Calu3 (cell line): ENCODE measurements around the gene PWWP2B. TPM values are rescaled to one million over a fixed set of nuclear protein-coding genes. Genes with fewer than 3 reads are reported as not detected.

ENCODE experiments used
- BruUV-seq: library from RNA; stranded (reverse); fragments of 400-500 nt; replicated peaks from 2 replicates; lab custom pipeline; 2021; lab: Mats Ljungman, UMichigan
- CTCF ChIA-PET: fragments of 300-600 bp; sonication (Branson Sonifier 250); formaldehyde crosslinking; loops from one replicate; lab custom pipeline; 2022; ENCODE audit warnings: antibody characterized with exemption; lab: Charles Lee
- DNase-seq: peaks from one replicate; pipeline ENCODE4 v3.0.0; 2022
- H3K27ac Mint-ChIP-seq: one replicate; pipeline ENCODE4 v1.8.0; 2022; ENCODE audit warnings: mixed read lengths; ENCODE audit not compliant: unreplicated experiment
- H3K27me3 Mint-ChIP-seq: one replicate; pipeline ENCODE4 v1.8.0; 2022; ENCODE audit warnings: mixed read lengths; ENCODE audit not compliant: unreplicated experiment
- H3K36me3 Mint-ChIP-seq: one replicate; pipeline ENCODE4 v1.8.0; 2022; ENCODE audit warnings: mild to moderate bottlenecking, moderate library complexity, mixed read lengths; ENCODE audit not compliant: insufficient read depth, unreplicated experiment
- H3K4me1 Mint-ChIP-seq: one replicate; pipeline ENCODE4 v1.8.0; 2022; ENCODE audit warnings: mild to moderate bottlenecking, low read depth, mixed read lengths; ENCODE audit not compliant: unreplicated experiment
- H3K4me3 Mint-ChIP-seq: one replicate; pipeline ENCODE4 v1.8.0; 2022; ENCODE audit warnings: mild to moderate bottlenecking, low read depth, moderate library complexity, mixed read lengths; ENCODE audit not compliant: unreplicated experiment
- H3K9me3 Mint-ChIP-seq: one replicate; pipeline ENCODE4 v1.8.0; 2022; ENCODE audit warnings: low read depth, mixed read lengths; ENCODE audit not compliant: unreplicated experiment
- CTCF ChIP-seq: fragments of 200-600 bp; IDR thresholded peaks from one replicate; pipeline ENCODE4 v1.8.0; 2022; ENCODE audit warnings: antibody characterized with exemption; ENCODE audit not compliant: unreplicated experiment
- intact Hi-C: fragments of 100-400 bp; cut with micrococcal nuclease; formaldehyde crosslinking; loops from one replicate; pipeline ENCODE4 v1.10.0; 2022; ENCODE audit not compliant: unreplicated experiment
- total RNA-seq: library from RNA; stranded (reverse); gene quantifications from 2 replicates; pipeline ENCODE4 v1.2.3, GENCODE V29; 2022

The PWWP2B gene
- total RNA-seq, 1 experiment from 2014 or later, result 12.9 TPM

- Mint-ChIP-seq H3K9me3 (no peaks in the 10 kb centered on the region), H3K27ac (no peak overlapping the region), H3K4me1 (peaks cover 6% of the 10 kb centered on the region), H3K36me3 (peaks cover 9% of the 10 kb centered on the region), H3K4me3 (no peak overlapping the region), H3K27me3 (no peaks in the 10 kb centered on the region)
- intact Hi-C loops, result loop anchor here (2.0 kb wide), 1 partner anchor 27 kb away; no protein-coding TSS in a partner anchor
- no peak for DNase-seq
- no peak for TF ChIP-seq CTCF
- BruUV-seq, result no TSS peak
- CTCF ChIA-PET, result interaction anchor here (1.0 to 1.6 kb wide), 3 partner anchors 11 to 27 kb away, joined by 3 to 5 read pairs (median 4); no protein-coding TSS in a partner anchor
Observed at GRCh38 chr10:132419538-132420468, 22.8 kb downstream of the PWWP2B start.

- TF ChIP-seq CTCF, result no peak
- Mint-ChIP-seq H3K4me1 (peaks cover 6% of the 10 kb centered on the region), H3K27ac (no peak overlapping the region), H3K4me3 (no peak overlapping the region), H3K9me3 (no peaks in the 10 kb centered on the region), H3K27me3 (no peaks in the 10 kb centered on the region), H3K36me3 (peaks cover 4% of the 10 kb centered on the region)
- BruUV-seq, result no TSS peak
- CTCF ChIA-PET, result no interaction called here
- no peak for DNase-seq
- intact Hi-C loops, result loop anchor here (2.0 kb wide), 1 partner anchor 26 kb away; no protein-coding TSS in a partner anchor
Observed at GRCh38 chr10:132420469-132420980, 23.5 kb downstream of the PWWP2B start.

- Mint-ChIP-seq H3K27me3 (no peaks in the 10 kb centered on the region), H3K4me1 (peaks cover 6% of the 10 kb centered on the region), H3K27ac (no peak overlapping the region), H3K4me3 (peak overlapping the region; percentile 52), H3K36me3 (peaks cover 4% of the 10 kb centered on the region), H3K9me3 (no peaks in the 10 kb centered on the region)
- DNase-seq, result peak; percentile 64
- BruUV-seq, result no TSS peak
- intact Hi-C loops, result loop anchor here (2.0 kb wide), 1 partner anchor 26 kb away; no protein-coding TSS in a partner anchor
- CTCF ChIA-PET, result interaction anchor here (0.9 kb wide), 1 partner anchor 25 kb away, joined by 4 read pairs; no protein-coding TSS in a partner anchor
- TF ChIP-seq CTCF, result no peak
Observed at GRCh38 chr10:132420981-132421846, 24.2 kb downstream of the PWWP2B start.
